Muscle of arm (tissue), 12 donors: ENCODE results near the gene PHAF1. TPM values are rescaled to one million over a fixed set of nuclear protein-coding genes. Genes with fewer than 3 reads are reported as not detected.

ENCODE experiments used
- DNase-seq: peaks from one replicate; pipeline ENCODE4 v3.0.0-alpha.2; 2013
- polyA plus RNA-seq, 12 donors: library from polyadenylated mRNA; unstranded; fragments of 120-200 nt; gene quantifications; one replicate each; pipeline ENCODE4 v1.2.1, GENCODE V29; 2013; ENCODE audit not compliant: insufficient read length in 12 of 12

Gene PHAF1
- polyA plus RNA-seq, 12 donors, result 16.2 to 23.9 (median 19.7) TPM; not detected in 1

DNA sequence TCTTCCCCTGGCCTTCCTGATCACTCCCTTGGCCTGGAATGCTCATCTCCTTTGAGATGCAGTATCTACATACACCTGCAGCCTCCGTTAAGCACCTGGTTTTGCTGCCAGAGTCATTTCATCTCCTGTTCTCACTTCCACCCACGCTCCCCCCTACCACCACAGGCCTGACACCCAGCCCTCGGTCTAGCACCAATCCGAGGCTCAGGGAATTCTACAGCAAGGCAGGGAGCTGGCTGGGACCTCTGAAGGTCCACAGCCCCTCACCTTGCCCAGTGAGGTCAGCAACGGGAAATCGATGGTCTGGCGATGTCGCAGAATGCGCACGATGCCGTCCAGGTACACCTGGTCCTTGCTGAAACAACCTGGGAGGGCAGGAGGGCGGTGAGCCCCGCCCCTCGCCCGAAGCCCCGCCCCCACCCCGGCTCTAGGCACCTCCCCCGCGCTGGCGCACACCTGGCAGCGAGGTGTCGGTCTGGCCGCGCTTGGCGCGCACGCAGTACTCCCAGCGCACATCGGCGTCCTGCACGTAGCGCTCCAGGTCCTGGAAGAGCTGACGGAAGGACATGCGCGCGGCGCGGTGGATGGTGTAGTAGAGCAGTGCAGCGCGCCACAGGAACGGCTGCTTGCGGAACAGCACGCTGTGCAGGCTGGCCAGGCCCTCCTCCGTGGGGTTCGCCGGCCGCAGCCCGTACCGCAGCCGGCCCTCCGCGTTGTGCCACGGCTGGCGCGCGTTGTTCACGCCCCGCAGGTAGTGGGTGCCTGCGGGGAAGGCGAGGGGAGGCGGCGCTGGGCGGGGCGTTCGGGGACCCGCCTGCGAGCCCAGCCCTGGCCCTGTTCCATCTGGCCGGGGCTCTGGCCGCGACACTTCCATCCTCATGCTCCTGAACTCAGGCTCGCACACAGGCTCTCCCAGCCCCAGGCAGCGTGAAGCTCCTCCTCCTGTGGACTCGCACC, 68.3 kb downstream of the PHAF1 start:
- no peak for DNase-seq

- DNase-seq, result no peak
Measured at GRCh38 chr16:67179421-67180080, 69.8 kb downstream of the PHAF1 start.

- no peak for DNase-seq
Measured at GRCh38 chr16:67180166-67180565, 70.4 kb downstream of the PHAF1 start.

- DNase-seq, result no peak
Measured at GRCh38 chr16:67181346-67181745, 71.6 kb downstream of the PHAF1 start.

GRCh38 chr16:67182288-67182687, 72.5 kb downstream of the PHAF1 start:
- DNase-seq, result no peak

- DNase-seq, result no peak
Measured at GRCh38 chr16:67183284-67183626, 73.5 kb downstream of the PHAF1 start.

- peak; percentile 95 for DNase-seq
Measured at GRCh38 chr16:67183627-67184452, 74.1 kb downstream of the PHAF1 start, which contains the start of gene MATCAP1. TSS of gene MATCAP1 (minus strand) at chr16:67183963. CDS start at chr16:67180610, 3,353 bp downstream.

GRCh38 chr16:67184453-67184994, 74.8 kb downstream of the PHAF1 start:
- no peak for DNase-seq

DNA sequence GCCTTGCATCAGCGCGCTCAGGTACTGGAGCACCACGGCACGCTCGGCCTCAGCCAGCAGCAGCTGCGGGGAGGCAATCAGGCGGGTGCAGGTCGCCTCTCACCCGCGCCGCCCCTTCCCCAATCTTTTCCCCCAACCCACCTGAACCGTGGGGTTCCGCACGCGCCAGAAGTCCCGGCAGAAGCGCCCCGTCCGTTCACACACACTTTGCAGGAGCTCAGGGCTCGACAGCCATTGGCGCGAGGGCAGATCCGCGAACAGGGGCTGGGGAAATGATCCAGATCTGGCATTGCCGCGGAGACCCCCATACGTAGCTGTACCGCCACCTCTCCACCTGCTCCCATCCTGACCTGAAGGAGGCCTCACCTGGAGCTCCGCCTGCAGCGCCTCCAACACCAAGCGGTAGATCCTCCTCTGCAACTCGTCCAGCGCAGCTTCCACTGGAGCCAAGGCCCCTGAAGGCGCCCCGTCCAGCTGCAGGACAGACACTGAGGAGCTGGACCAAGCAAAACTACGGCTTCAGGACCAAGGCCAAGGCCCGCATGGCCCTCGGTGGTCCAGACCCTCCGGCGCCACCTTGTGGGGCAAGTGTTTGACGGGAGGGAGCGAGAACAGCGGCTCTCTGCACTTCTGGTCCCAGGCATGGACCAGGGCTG, 75.4 kb downstream of the PHAF1 start:
- peak; percentile 91 for DNase-seq

GRCh38 chr16:67185651-67186134, 76.0 kb downstream of the PHAF1 start:
- no peak for DNase-seq

GRCh38 chr16:67186550-67186950, 76.8 kb downstream of the PHAF1 start:
- no peak for DNase-seq

GRCh38 chr16:67187175-67187890, 77.6 kb downstream of the PHAF1 start:
- no peak for DNase-seq

- no peak for DNase-seq
Measured at GRCh38 chr16:67188323-67188722, 78.6 kb downstream of the PHAF1 start.

- DNase-seq, result no peak
Measured at GRCh38 chr16:67188798-67189197, 79.1 kb downstream of the PHAF1 start.

DNA sequence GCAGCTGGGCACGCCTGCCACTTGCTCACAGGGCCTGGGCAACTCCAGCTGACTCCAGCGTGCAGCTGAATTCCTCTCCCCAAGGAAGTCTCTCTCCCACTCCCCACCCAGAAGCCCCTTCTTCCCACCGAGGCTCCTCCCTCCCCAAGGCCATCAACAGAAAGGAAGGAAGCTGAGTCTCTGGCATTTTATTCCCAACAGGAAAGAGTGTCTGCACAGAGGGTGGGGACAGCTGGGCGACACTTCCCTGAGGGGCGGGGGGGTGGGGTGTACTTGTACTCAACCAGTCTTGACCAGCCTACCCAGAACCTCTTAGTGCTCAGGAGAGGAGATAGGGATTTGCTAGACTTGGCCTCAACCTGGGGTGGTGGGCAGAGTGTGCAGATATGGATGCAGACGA, 80.3 kb downstream of the PHAF1 start, which contains the start of gene EXOC3L1:
Gene EXOC3L1 (minus strand): TSS at position 96 of the 400 bp plus-strand sequence. CDS start 460 bp downstream, outside the sequence.
- DNase-seq, result no peak

DNA sequence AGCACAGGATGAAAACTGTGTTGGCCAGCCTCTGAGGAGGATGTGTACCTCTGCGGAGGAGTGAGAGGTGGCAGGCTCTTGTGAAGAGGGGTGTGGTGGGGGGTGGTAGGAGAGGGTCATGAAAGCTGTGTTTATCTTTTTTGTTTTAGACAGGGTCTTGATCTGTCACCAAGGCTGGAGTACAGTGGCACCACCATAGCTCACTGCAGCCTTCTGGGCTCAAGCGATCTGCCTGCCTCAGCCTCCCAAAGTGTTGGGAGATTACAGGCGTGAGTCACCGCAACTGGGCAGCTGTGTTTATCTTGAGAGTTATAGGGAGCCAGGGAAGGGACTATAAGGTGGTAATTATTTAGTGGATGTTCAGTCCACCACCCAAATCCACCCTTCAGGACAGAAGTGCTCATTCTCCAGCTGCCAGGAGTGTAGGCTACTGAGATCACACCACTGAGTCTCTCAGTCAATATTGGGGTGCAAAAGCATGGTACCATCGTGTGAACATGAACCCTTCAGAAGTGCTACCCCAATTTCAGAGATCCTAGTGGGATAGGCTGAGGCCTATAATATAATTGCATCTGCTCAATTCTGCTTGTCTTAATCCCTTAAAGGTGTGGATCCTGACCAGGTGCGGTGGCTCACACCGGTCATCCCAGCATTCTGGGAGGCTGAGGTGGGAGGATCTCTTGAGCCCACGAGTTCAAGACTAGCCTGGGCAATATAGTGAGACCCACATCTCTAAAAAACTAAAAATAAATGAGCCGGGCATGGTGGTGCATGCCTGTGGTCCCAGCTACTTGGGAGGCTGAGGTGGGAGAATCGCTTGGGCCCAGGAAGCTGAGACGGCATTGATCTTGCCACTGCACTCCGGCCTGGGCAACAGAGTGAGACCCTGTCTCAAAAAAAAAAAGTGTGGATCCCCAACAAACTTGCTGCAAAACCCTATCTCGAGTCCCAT, 81.0 kb downstream of the PHAF1 start:
- no peak for DNase-seq

DNA sequence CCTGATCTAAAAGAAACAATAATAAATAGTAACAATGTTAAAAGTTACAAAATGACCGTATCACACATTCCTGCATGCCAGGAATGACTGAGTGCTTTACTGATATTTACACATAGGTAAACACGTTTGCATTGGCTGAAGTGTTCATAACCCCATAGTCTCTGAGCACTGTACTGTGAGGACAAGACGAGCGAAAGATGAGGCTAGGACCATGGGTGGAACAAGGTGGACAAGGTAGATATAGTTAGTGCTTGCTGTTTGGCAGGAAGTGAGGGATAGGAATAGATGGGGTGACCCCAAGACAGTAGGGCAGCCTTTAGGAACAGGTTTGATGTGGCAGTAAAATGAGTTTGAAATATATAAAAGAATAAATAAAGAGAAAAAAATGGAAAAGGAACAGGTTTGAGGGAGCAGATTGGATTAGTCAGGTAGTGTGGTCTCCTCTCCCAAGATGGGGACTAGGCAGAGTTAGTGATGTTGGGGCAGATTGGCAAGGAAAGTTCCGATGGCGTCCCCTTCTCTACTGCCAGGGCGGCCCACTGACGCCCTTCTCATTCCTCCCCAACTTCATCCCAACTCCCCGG, 81.8 kb downstream of the PHAF1 start:
- DNase-seq, result no peak

- peak; percentile 91 for DNase-seq
Measured at GRCh38 chr16:67191995-67192681, 82.4 kb downstream of the PHAF1 start, which contains the start of gene E2F4. TSS of gene E2F4 (plus strand) at chr16:67192155. CDS start at chr16:67192228, 73 bp downstream.
